Fibroblast of the aortic adventitia (primary cell): Measurements from ENCODE around the gene ATXN1. TPM values are rescaled to one million over a fixed set of nuclear protein-coding genes. Genes with fewer than 3 reads are reported as not detected.

Source experiments
- DNase-seq: peaks from one replicate; pipeline ENCODE4 v3.0.0-alpha.2; 2010; ENCODE audit warnings: low read depth
- H3K4me3 ChIP-seq: 2 replicates; pipeline ENCODE4 v1.5.1; 2011; ENCODE audit warnings: low read depth, mild to moderate bottlenecking, control low read depth, low read length, moderate library complexity
- CTCF ChIP-seq: IDR thresholded peaks from 2 replicates; pipeline ENCODE4 v1.5.1; 2011; ENCODE audit warnings: mild to moderate bottlenecking, low read length, control low read depth, inconsistent platforms; ENCODE audit not compliant: insufficient read depth
- total RNA-seq: library from RNA; depleted of rRNA; stranded (reverse); fragments of >200 nt; gene quantifications from 2 replicates; pipeline ENCODE4 v1.2.3, GENCODE V29; 2012; ENCODE audit warnings: low replicate concordance

ATXN1 gene
- total RNA-seq, 1 donor, result 39.3 TPM

GRCh38 chr6:16490616-16491015, 270.6 kb downstream of the ATXN1 start:
- no peak for TF ChIP-seq CTCF
- no peak for DNase-seq
- H3K4me3 ChIP-seq, result no peak overlapping the region

- no peak for TF ChIP-seq CTCF
- DNase-seq, result no peak
- no peak overlapping the region for H3K4me3 ChIP-seq
These were observed 272.4 kb downstream of the ATXN1 start for GRCh38 chr6:16488813-16489212.

- no peak for TF ChIP-seq CTCF
- H3K4me3 ChIP-seq, result no peak overlapping the region
- no peak for DNase-seq
These were observed 273.1 kb downstream of the ATXN1 start for GRCh38 chr6:16487996-16488674.

- no peak for DNase-seq
- H3K4me3 ChIP-seq, result no peak overlapping the region
- no peak for TF ChIP-seq CTCF
These were observed 274.6 kb downstream of the ATXN1 start for GRCh38 chr6:16486661-16487060.

DNA sequence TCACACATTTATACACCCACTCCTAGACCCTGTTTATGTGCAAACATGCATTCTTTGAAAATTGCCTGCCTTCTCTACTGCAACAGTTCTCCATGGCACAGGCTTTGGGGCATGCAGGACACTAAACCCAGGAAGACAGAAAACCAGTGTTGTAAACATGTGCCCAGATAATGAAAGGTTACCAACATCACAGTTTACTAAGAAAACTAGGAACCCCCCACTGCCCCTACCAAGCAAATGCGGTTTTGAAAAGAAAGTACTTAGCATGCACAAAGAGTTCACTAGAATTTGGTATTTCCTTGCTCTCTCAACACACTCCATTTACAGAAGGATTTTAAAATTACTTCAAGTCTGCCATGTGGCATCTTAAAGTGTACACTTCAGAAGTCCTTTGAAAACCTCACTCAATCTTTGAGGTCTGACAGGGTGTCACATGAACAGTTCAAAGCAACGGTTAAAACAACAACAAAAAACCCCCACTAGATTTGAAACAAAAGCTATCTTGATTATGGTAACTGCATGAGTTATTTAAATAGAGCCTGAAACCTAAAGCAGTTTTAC, 277.9 kb downstream of the ATXN1 start:
- TF ChIP-seq CTCF, result no peak
- no peak overlapping the region for H3K4me3 ChIP-seq
- no peak for DNase-seq

DNA sequence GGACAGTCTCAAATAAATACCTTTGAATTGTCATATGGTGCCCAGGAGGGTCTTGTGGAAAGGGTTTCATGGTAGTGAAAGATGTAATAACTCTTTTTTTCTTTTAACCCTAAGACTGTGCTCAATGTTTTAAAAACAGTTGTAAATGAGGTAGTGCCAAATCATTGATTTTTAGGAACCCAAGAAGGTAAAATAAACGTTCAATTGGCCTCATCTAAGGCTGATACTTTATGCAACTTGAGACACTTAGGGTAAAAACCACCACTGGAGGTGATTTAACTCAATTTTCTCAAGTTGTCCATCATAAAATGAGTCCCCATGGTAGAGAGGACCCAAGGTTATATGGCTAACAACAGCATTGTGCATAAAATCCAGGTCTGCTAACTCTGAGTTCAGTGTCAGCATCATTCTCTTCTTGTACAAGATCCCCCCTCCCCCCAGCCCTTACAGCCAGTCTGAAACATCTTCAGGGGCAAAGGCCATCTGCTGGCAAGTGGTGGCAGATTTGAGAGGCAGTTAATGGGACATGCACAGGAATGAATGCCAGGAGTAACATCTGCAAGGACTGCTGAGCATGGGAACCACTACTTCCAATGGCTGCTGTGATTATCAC, 278.5 kb downstream of the ATXN1 start:
- DNase-seq, result no peak
- no peak overlapping the region for H3K4me3 ChIP-seq
- no peak for TF ChIP-seq CTCF
